Activated naive CD4-positive, alpha-beta T cell treated with anti-CD3 and anti-CD28 coated beads for 36 hours (primary cell): ENCODE results near the gene DGKE. TPM values are rescaled to one million over a fixed set of nuclear protein-coding genes. Genes with fewer than 3 reads are reported as not detected.
A peak's percentile ranks its signal among the peaks of the same experiment; 100 is the strongest.

ENCODE experiments used
- CTCF ChIA-PET: fragments of 350-600 bp; sonication (Branson Sonifier 250); formaldehyde crosslinking; loops from one replicate; lab custom pipeline; 2021; ENCODE audit warnings: antibody characterized with exemption; lab: Charles Lee
- DNase-seq: peaks from one replicate; pipeline ENCODE4 v3.0.0-alpha.2; 2020
- H3K27ac Mint-ChIP-seq: one replicate; pipeline ENCODE4 v1.8.0; 2021; ENCODE audit warnings: mild to moderate bottlenecking, mixed read lengths
- H3K27me3 Mint-ChIP-seq: one replicate; pipeline ENCODE4 v1.8.0; 2021; ENCODE audit warnings: low read depth, mixed read lengths
- H3K36me3 Mint-ChIP-seq: one replicate; pipeline ENCODE4 v1.8.0; 2021; ENCODE audit warnings: low read depth, mixed read lengths
- H3K4me1 Mint-ChIP-seq: one replicate; pipeline ENCODE4 v1.8.0; 2021; ENCODE audit warnings: low read depth, mixed read lengths
- H3K4me3 Mint-ChIP-seq: one replicate; pipeline ENCODE4 v1.8.0; 2021; ENCODE audit warnings: mild to moderate bottlenecking, moderate library complexity, mixed read lengths
- H3K9me3 Mint-ChIP-seq: one replicate; pipeline ENCODE4 v1.8.0; 2021; ENCODE audit warnings: mixed read lengths
- intact Hi-C: fragments of 100-400 bp; cut with micrococcal nuclease; formaldehyde crosslinking; loops from one replicate; pipeline ENCODE4 v1.15.1; 2023
- total RNA-seq, 2 experiments: library from RNA; stranded (reverse); gene quantifications; one replicate each; pipeline ENCODE4 v1.2.3, GENCODE V29; 2021

The DGKE gene
- total RNA-seq, 2 experiments from 2014 or later, result 18.1 to 18.4 TPM

GRCh38 chr17:56832446-56832845, 1.5 kb upstream of the DGKE start:
- Mint-ChIP-seq H3K36me3 (peaks cover 27% of the 10 kb centered on the region), H3K27me3 (no peaks in the 10 kb centered on the region), H3K9me3 (no peaks in the 10 kb centered on the region), H3K27ac (peak overlapping the region; percentile 1), H3K4me3 (peak overlapping the region; percentile 68), H3K4me1 (peaks cover 47% of the 10 kb centered on the region)
- no peak for DNase-seq
- CTCF ChIA-PET, result interaction anchor here (0.9 to 1.4 kb wide), 3 partner anchors 10 to 101 kb away, joined by 3 to 6 read pairs (median 5); no protein-coding TSS in a partner anchor
- intact Hi-C loops, result loop anchor here (5.0 kb wide), 1 partner anchor 1410 kb away; the partner anchor contains the start of gene MMD

- H3K36me3 Mint-ChIP-seq, result peaks cover 29% of the 10 kb centered on the region
- peak overlapping the region; percentile 89 for H3K4me3 Mint-ChIP-seq
- H3K27me3 Mint-ChIP-seq, result no peaks in the 10 kb centered on the region
- DNase-seq, result peak; percentile 61
- CTCF ChIA-PET, result interaction anchor here (1.0 to 1.4 kb wide), 3 partner anchors 13 to 100 kb away, joined by 4 to 6 read pairs (median 5); no protein-coding TSS in a partner anchor
- no peaks in the 10 kb centered on the region for H3K9me3 Mint-ChIP-seq
- intact Hi-C loops, result loop anchor here (1.0 to 5.0 kb wide), 4 partner anchors 14 to 1411 kb away; partner anchors contain the start of genes MMD and TRIM25
- H3K27ac Mint-ChIP-seq, result peak overlapping the region; percentile 47
- H3K4me1 Mint-ChIP-seq, result peaks cover 50% of the 10 kb centered on the region
Measured at GRCh38 chr17:56833057-56833808, 718 bp upstream of the DGKE start.

- H3K36me3 Mint-ChIP-seq, result peaks cover 28% of the 10 kb centered on the region
- CTCF ChIA-PET, result interaction anchor here (0.5 to 3.1 kb wide), 9 partner anchors 10 to 143 kb away, joined by 3 to 17 read pairs (median 4); partner anchors contain the start of gene SCPEP1
- H3K9me3 Mint-ChIP-seq, result no peaks in the 10 kb centered on the region
- no peaks in the 10 kb centered on the region for H3K27me3 Mint-ChIP-seq
- H3K27ac Mint-ChIP-seq, result peak overlapping the region; percentile 70
- peak; percentile 71 for DNase-seq
- intact Hi-C loops, result loop anchor here (1.0 to 5.0 kb wide), 5 partner anchors 127 to 1412 kb away; partner anchors contain the start of genes AKAP1, COIL, MMD and SCPEP1
- H3K4me3 Mint-ChIP-seq, result peak overlapping the region; percentile 89
- peaks cover 56% of the 10 kb centered on the region for H3K4me1 Mint-ChIP-seq
Measured at GRCh38 chr17:56834380-56835263, 671 bp downstream of the DGKE start.

GRCh38 chr17:56835264-56835585, 1.3 kb downstream of the DGKE start:
- Mint-ChIP-seq H3K27me3 (no peaks in the 10 kb centered on the region), H3K4me3 (peak overlapping the region; percentile 89), H3K27ac (no peak overlapping the region), H3K9me3 (no peaks in the 10 kb centered on the region), H3K36me3 (peaks cover 30% of the 10 kb centered on the region), H3K4me1 (peaks cover 54% of the 10 kb centered on the region)
- no peak for DNase-seq
- intact Hi-C loops, result loop anchor here (2.0 kb wide), 1 partner anchor 236 kb away; no protein-coding TSS in a partner anchor
- CTCF ChIA-PET, result interaction anchor here (0.5 to 3.1 kb wide), 8 partner anchors 9 to 142 kb away, joined by 3 to 17 read pairs (median 3); partner anchors contain the start of gene SCPEP1

- DNase-seq, result no peak
- Mint-ChIP-seq H3K9me3 (no peaks in the 10 kb centered on the region), H3K27me3 (no peaks in the 10 kb centered on the region), H3K27ac (no peak overlapping the region), H3K4me3 (no peak overlapping the region), H3K4me1 (peaks cover 35% of the 10 kb centered on the region), H3K36me3 (peaks cover 24% of the 10 kb centered on the region)
- CTCF ChIA-PET, result interaction anchor here (0.7 to 1.1 kb wide), 2 partner anchors 19 to 61 kb away, joined by 4 to 5 read pairs; no protein-coding TSS in a partner anchor
- intact Hi-C loops, result no loop called here
Measured at GRCh38 chr17:56838687-56839086, 4.7 kb downstream of the DGKE start.

GRCh38 chr17:56842577-56842976, 8.6 kb downstream of the DGKE start:
- no peak for DNase-seq
- Mint-ChIP-seq H3K27me3 (no peaks in the 10 kb centered on the region), H3K4me1 (peaks cover 15% of the 10 kb centered on the region), H3K9me3 (no peaks in the 10 kb centered on the region), H3K27ac (no peak overlapping the region), H3K4me3 (no peak overlapping the region), H3K36me3 (peaks cover 17% of the 10 kb centered on the region)
- CTCF ChIA-PET, result interaction anchor here (0.9 to 1.0 kb wide), 3 partner anchors 22 to 42 kb away, joined by 3 to 7 read pairs (median 3); no protein-coding TSS in a partner anchor
- intact Hi-C loops, result no loop called here

GRCh38 chr17:56845934-56846333, 12.0 kb downstream of the DGKE start:
- Mint-ChIP-seq H3K4me1 (no peaks in the 10 kb centered on the region), H3K27ac (no peak overlapping the region), H3K27me3 (no peaks in the 10 kb centered on the region), H3K9me3 (no peaks in the 10 kb centered on the region), H3K36me3 (peaks cover 16% of the 10 kb centered on the region), H3K4me3 (no peak overlapping the region)
- DNase-seq, result no peak
- intact Hi-C loops, result no loop called here
- CTCF ChIA-PET, result no interaction called here

GRCh38 chr17:56847106-56847505, 13.2 kb downstream of the DGKE start:
- no peaks in the 10 kb centered on the region for H3K27me3 Mint-ChIP-seq
- H3K4me3 Mint-ChIP-seq, result no peak overlapping the region

GRCh38 chr17:56849131-56849530, 15.2 kb downstream of the DGKE start:
- Mint-ChIP-seq H3K9me3 (no peaks in the 10 kb centered on the region), H3K36me3 (peaks cover 27% of the 10 kb centered on the region), H3K27ac (no peak overlapping the region), H3K4me3 (no peak overlapping the region), H3K27me3 (no peaks in the 10 kb centered on the region), H3K4me1 (no peaks in the 10 kb centered on the region)
- CTCF ChIA-PET, result interaction anchor here (0.5 to 1.6 kb wide), 2 partner anchors 29 to 247 kb away, joined by 4 read pairs; no protein-coding TSS in a partner anchor
- DNase-seq, result no peak
- intact Hi-C loops, result no loop called here

More at GRCh38 chr17:56847106-56847505, 13.2 kb downstream of the DGKE start:
- Mint-ChIP-seq H3K9me3 (no peaks in the 10 kb centered on the region), H3K36me3 (peaks cover 23% of the 10 kb centered on the region), H3K27ac (no peak overlapping the region), H3K4me1 (no peaks in the 10 kb centered on the region)
- intact Hi-C loops, result no loop called here
- CTCF ChIA-PET, result interaction anchor here (0.6 to 1.4 kb wide), 2 partner anchors 28 to 167 kb away, joined by 3 to 5 read pairs; no protein-coding TSS in a partner anchor
- no peak for DNase-seq

- H3K9me3 Mint-ChIP-seq, result no peaks in the 10 kb centered on the region
- no peak for DNase-seq
- H3K4me3 Mint-ChIP-seq, result no peak overlapping the region
- H3K4me1 Mint-ChIP-seq, result no peaks in the 10 kb centered on the region
- intact Hi-C loops, result no loop called here
- CTCF ChIA-PET, result interaction anchor here (0.6 to 1.6 kb wide), 3 partner anchors 31 to 89 kb away, joined by 4 to 5 read pairs (median 4); no protein-coding TSS in a partner anchor
- H3K36me3 Mint-ChIP-seq, result peaks cover 30% of the 10 kb centered on the region
- H3K27me3 Mint-ChIP-seq, result no peaks in the 10 kb centered on the region
- no peak overlapping the region for H3K27ac Mint-ChIP-seq
Measured at GRCh38 chr17:56850591-56850990, 16.6 kb downstream of the DGKE start.

- H3K36me3 Mint-ChIP-seq, result peaks cover 32% of the 10 kb centered on the region
- no peaks in the 10 kb centered on the region for H3K9me3 Mint-ChIP-seq
- H3K27me3 Mint-ChIP-seq, result no peaks in the 10 kb centered on the region
- H3K4me3 Mint-ChIP-seq, result no peak overlapping the region
- CTCF ChIA-PET, result interaction anchor here (0.6 to 1.3 kb wide), 2 partner anchors 55 to 88 kb away, joined by 4 to 5 read pairs; no protein-coding TSS in a partner anchor
- intact Hi-C loops, result no loop called here
- no peaks in the 10 kb centered on the region for H3K4me1 Mint-ChIP-seq
- DNase-seq, result no peak
- H3K27ac Mint-ChIP-seq, result no peak overlapping the region
Measured at GRCh38 chr17:56851008-56851407, 17.1 kb downstream of the DGKE start.
